T1000 (cell line): ENCODE measurements around the gene RASSF3.
"Not testable (repeated sequence)": the region's sequence is repeated elsewhere in the genome, so short reads cannot be mapped to it uniquely, and the experiment has no call there.

ENCODE experiments used
- DNase-seq: peaks from one replicate; lab custom pipeline; 2025; ENCODE audit warnings: mixed read lengths; lab: John Stamatoyannopoulos, UW

RASSF3 gene

GRCh38 chr12:64633011-64633939 lies 23.0 kb downstream of the RASSF3 start:
- no peak for DNase-seq

GRCh38 chr12:64633940-64634337 lies 23.6 kb downstream of the RASSF3 start:
- DNase-seq = no peak

- no peak for DNase-seq
Measured at GRCh38 chr12:64634508-64635092, 24.3 kb downstream of the RASSF3 start.

GRCh38 chr12:64635356-64635998 lies 25.2 kb downstream of the RASSF3 start:
- no peak for DNase-seq

GRCh38 chr12:64636856-64637255 lies 26.6 kb downstream of the RASSF3 start:
- no peak for DNase-seq

- no peak for DNase-seq
Measured at GRCh38 chr12:64639466-64639865, 29.2 kb downstream of the RASSF3 start.

- DNase-seq = no peak
Measured at GRCh38 chr12:64646318-64646717, 36.0 kb downstream of the RASSF3 start.

- DNase-seq = no peak
Measured at GRCh38 chr12:64649487-64649886, 39.2 kb downstream of the RASSF3 start.

GRCh38 chr12:64650762-64651161 lies 40.5 kb downstream of the RASSF3 start:
- DNase-seq = no peak

- DNase-seq = no peak
Measured at GRCh38 chr12:64652346-64652745, 42.1 kb downstream of the RASSF3 start.

GRCh38 chr12:64653123-64653522 lies 42.8 kb downstream of the RASSF3 start:
- DNase-seq = no peak

- DNase-seq = not testable (repeated sequence)
Measured at GRCh38 chr12:64653907-64654306, 43.6 kb downstream of the RASSF3 start.

- DNase-seq = no peak
Measured at GRCh38 chr12:64655141-64655540, 44.8 kb downstream of the RASSF3 start.

GRCh38 chr12:64656429-64656828 lies 46.1 kb downstream of the RASSF3 start:
- no peak for DNase-seq

- no peak for DNase-seq
Measured at GRCh38 chr12:64658892-64659481, 48.7 kb downstream of the RASSF3 start.

- DNase-seq = no peak
Measured at GRCh38 chr12:64660237-64661018, 50.1 kb downstream of the RASSF3 start.

GRCh38 chr12:64663015-64663414 lies 52.7 kb downstream of the RASSF3 start:
- DNase-seq = no peak

GRCh38 chr12:64665514-64665913 lies 55.2 kb downstream of the RASSF3 start:
- no peak for DNase-seq

GRCh38 chr12:64666054-64666914 lies 56.0 kb downstream of the RASSF3 start:
- DNase-seq = no peak

GRCh38 chr12:64667793-64668192 lies 57.5 kb downstream of the RASSF3 start:
- DNase-seq = no peak
